K562 (cell line): ENCODE results near the gene NEUROD4. TPM values are rescaled to one million over a fixed set of nuclear protein-coding genes. Genes with fewer than 3 reads are reported as not detected.

ENCODE experiments used
- ATAC-seq: fragments of 200-7000 bp; cut with Tn5 transposase; 3 replicates; pipeline ENCODE4 v1.9.1; 2020; ENCODE audit warnings: moderate library complexity
- BruUV-seq: library from RNA; stranded (reverse); fragments of 400-500 nt; replicated peaks from 2 replicates; lab custom pipeline; 2021; lab: Mats Ljungman, UMichigan
- CTCF ChIA-PET: fragments of 300-600 bp; formaldehyde crosslinking; extraction: SDS; loops from one replicate; lab custom pipeline; 2021; ENCODE audit warnings: low intra/inter-chr PET ratio; lab: Yijun Ruan, JAX
- POLR2A ChIA-PET: fragments of 300-600, 350-650 bp; sonication (Branson Sonifier 250); formaldehyde crosslinking; extraction: SDS; loops from one replicate; lab custom pipeline; 2021; ENCODE audit warnings: antibody characterized with exemption, inconsistent platforms; lab: Yijun Ruan, JAX
- DNase-seq, 4 experiments: peaks; one replicate each; pipeline versions ENCODE4 v3.0.0 to v3.0.0-alpha.2; 2011 to 2018; ENCODE audit warnings: low spot score in 3 of 4, mixed read lengths in 3 of 4; ENCODE audit errors: extremely low read depth in 1 of 4
- FAIRE-seq: peaks from 2 replicates; lab custom pipeline; 2011; peaks lifted over from hg19 to GRCh38; lab: Jason Lieb, UNC
- H2AFZ ChIP-seq: 2 replicates; pipeline ENCODE4 v1.6.0; 2011; ENCODE audit warnings: low read depth, low read length, control low read depth, inconsistent platforms
- H3K27ac ChIP-seq: fragments of 200-600 bp; 3 replicates; pipeline ENCODE4 v1.8.0; 2011; ENCODE audit warnings: low read depth, mild to moderate bottlenecking, control low read depth, inconsistent platforms, low read length, moderate library complexity, mixed read lengths; ENCODE audit errors: extremely low read depth
- H3K27me3 ChIP-seq, 2 experiments: fragments of 300-600 bp in 1 of 2; 2 replicates in 1 of 2; 3 replicates in 1 of 2; pipeline versions ENCODE4 v1.6.0 to v1.8.0; 2011; ENCODE audit warnings: inconsistent platforms in 2 of 2, low read length in 2 of 2, mild to moderate bottlenecking in 1 of 2, mixed read lengths in 1 of 2, moderate library complexity in 1 of 2; ENCODE audit not compliant: control insufficient read depth in 2 of 2, insufficient read depth in 2 of 2
- H3K36me3 ChIP-seq: fragments of 300-600 bp; 3 replicates; pipeline ENCODE4 v1.8.0; 2011; ENCODE audit warnings: mild to moderate bottlenecking, low read length, inconsistent platforms; ENCODE audit not compliant: control insufficient read depth, insufficient read depth
- H3K4me1 ChIP-seq, 2 experiments: fragments of 200-600 bp in 1 of 2; replicated peaks in 1 of 2; 2 replicates in 1 of 2; 3 replicates in 1 of 2; pipeline versions ENCODE4 v1.5.1 to v1.8.0; 2011; ENCODE audit warnings: inconsistent platforms in 2 of 2, low read length in 2 of 2, mild to moderate bottlenecking in 1 of 2, mixed read lengths in 1 of 2, moderate library complexity in 1 of 2; ENCODE audit not compliant: control insufficient read depth in 2 of 2, insufficient read depth in 2 of 2
- H3K4me2 ChIP-seq: 2 replicates; pipeline ENCODE4 v1.6.1; 2011; ENCODE audit warnings: low read length, control low read depth, inconsistent platforms, mixed read lengths; ENCODE audit not compliant: insufficient read depth
- H3K4me3 ChIP-seq: fragments of 200-600 bp; sonication (generic), shearing (Covaris generic); 2 replicates; pipeline ENCODE4 v1.5.1; 2016; ENCODE audit warnings: control low read depth, inconsistent platforms
- H3K79me2 ChIP-seq: fragments of 200-600 bp; 3 replicates; pipeline ENCODE4 v1.8.0; 2011; ENCODE audit warnings: low read length, inconsistent platforms; ENCODE audit not compliant: control insufficient read depth, insufficient read depth
- H3K9ac ChIP-seq, 2 experiments: 2 replicates each; pipeline versions ENCODE4 v1.6.0 to v1.6.1; 2011; ENCODE audit warnings: low read depth in 2 of 2, low read length in 2 of 2, control low read depth in 1 of 2, inconsistent platforms in 1 of 2, mild to moderate bottlenecking in 1 of 2, mixed read lengths in 1 of 2; ENCODE audit not compliant: insufficient read depth in 1 of 2
- H3K9me1 ChIP-seq: one replicate; pipeline ENCODE4 v1.6.0; 2011; ENCODE audit warnings: inconsistent platforms, mild to moderate bottlenecking, low read length, moderate library complexity; ENCODE audit not compliant: control insufficient read depth, insufficient read depth
- H3K9me3 ChIP-seq: replicated peaks from 2 replicates; pipeline ENCODE4 v1.5.1; 2011; ENCODE audit warnings: low read depth, low read length, inconsistent platforms; ENCODE audit not compliant: control insufficient read depth, insufficient read depth
- H4K20me1 ChIP-seq: replicated peaks from 2 replicates; pipeline ENCODE4 v1.6.1; 2011; ENCODE audit warnings: low read length, inconsistent platforms, mixed read lengths; ENCODE audit not compliant: control insufficient read depth, insufficient read depth
- HMGN3 ChIP-seq: IDR thresholded peaks from 2 replicates; pipeline ENCODE4 v1.6.1; 2011; ENCODE audit warnings: borderline replicate concordance, low read depth, mild to moderate bottlenecking, mixed read lengths, low read length; ENCODE audit not compliant: insufficient read length; ENCODE audit errors: extremely low read depth
- KAT7 ChIP-seq: sonication (generic); formaldehyde crosslinking; IDR thresholded peaks from 2 replicates; pipeline ENCODE4 v1.8.0; 2022; ENCODE audit warnings: missing genetic modification reagents, mild to moderate bottlenecking, borderline replicate concordance
- KLF16 ChIP-seq: IDR thresholded peaks from 2 replicates; pipeline ENCODE4 v1.6.1; 2016; ENCODE audit warnings: antibody characterized with exemption
- MGA ChIP-seq: fragments of 450-650 bp; IDR thresholded peaks from 2 replicates; pipeline ENCODE4 v1.6.1; 2016; ENCODE audit warnings: mild to moderate bottlenecking, moderate library complexity
- NCOA6 ChIP-seq: fragments of 450-650 bp; IDR thresholded peaks from 2 replicates; pipeline ENCODE4 v1.6.1; 2017; ENCODE audit warnings: mild to moderate bottlenecking
- TFAP4 ChIP-seq: sonication (generic); formaldehyde crosslinking; IDR thresholded peaks from 2 replicates; pipeline ENCODE4 v1.8.0; 2022; ENCODE audit warnings: missing genetic modification reagents, mild to moderate bottlenecking, moderate library complexity, borderline replicate concordance
- WGBS: fragments of 100-300 bp; shearing (Covaris generic); methylation state at CpG from one replicate; pipeline ENCODE4 v1.1.6; 2016; ENCODE audit warnings: low coverage, mixed read lengths; ENCODE audit not compliant: insufficient coverage; ENCODE audit errors: missing lambda C conversion rate; 5-methylcytosine and 5-hydroxymethylcytosine counted together
- in situ Hi-C: fragments of 300-500 bp; cut with MboI; formaldehyde crosslinking; loops from 4 replicates; pipeline ENCODE4 v1.15.0; 2018; ENCODE audit warnings: inconsistent platforms, mixed read lengths
- intact Hi-C: fragments of 100-400 bp; cut with micrococcal nuclease; formaldehyde crosslinking; loops from 2 replicates; pipeline ENCODE4 v1.14.2; 2022
- polyA plus RNA-seq, 8 experiments: library from polyadenylated mRNA; depleted of rRNA in 4 of 8; stranded (reverse) in 5 of 8; unstranded in 3 of 8; fragments of >200 nt; fragmentation: Nextera tagmentation in 2 of 8; fragmentation: Illumina TruSeq in 1 of 8; extraction: Ambion mirVana in 2 of 8; extraction: Trizol in 1 of 8; gene quantifications; 2 replicates each; pipeline versions ENCODE4 v1.2.1 to v1.2.3, GENCODE V29; 2011 to 2014; ENCODE audit warnings: inconsistent platforms in 1 of 8, missing spikeins in 1 of 8
- total RNA-seq, 7 experiments: library from RNA; depleted of rRNA in 6 of 7; stranded (reverse); fragments of >200 nt in 6 of 7; fragmentation: Illumina TruSeq in 2 of 7; extraction: Trizol in 2 of 7; gene quantifications; 2 replicates each; pipeline versions ENCODE4 v1.2.1 to v1.2.3, GENCODE V29; 2011 to 2021; ENCODE audit warnings: low replicate concordance in 1 of 7

NEUROD4 gene
- total and polyA plus RNA-seq, 9 of the 15 experiments (the other 6 are each of a cell fraction or from before 2014, with no cell fraction given): not detected

- TF ChIP-seq KLF16: no peak
- no peak for TF ChIP-seq TFAP4 (CRISPR knock-in tag)
- no peak for TF ChIP-seq KAT7 (CRISPR knock-in tag)
- no peak for TF ChIP-seq NCOA6
These were observed 28.4 kb upstream of the NEUROD4 start (continued) for GRCh38 chr12:54991161-54991990.

DNA sequence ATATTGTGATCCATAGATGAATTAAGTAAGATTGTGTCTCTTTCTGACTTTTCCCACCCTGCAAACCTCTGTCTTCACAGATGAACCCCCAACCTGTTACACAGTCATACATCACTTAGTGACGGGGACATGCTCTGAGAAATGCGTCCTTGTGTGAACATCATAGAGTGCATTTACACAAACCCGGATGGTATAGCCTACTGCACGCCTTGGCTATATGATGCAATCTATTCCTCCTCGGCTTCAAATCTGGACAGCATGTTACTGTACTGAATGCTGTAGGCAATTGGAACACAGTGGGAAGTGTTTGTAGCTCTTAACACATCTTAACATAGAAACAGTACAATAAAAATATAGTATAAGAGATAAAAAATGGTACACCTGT is 27.8 kb upstream of the NEUROD4 start:
- Histone ChIP-seq H2AFZ (no peak overlapping the region), H3K4me2 (no peak overlapping the region), H3K9me1 (no peaks in the 10 kb centered on the region), H3K27ac (no peak overlapping the region), H3K9ac (no peak overlapping the region), H3K27me3 (0 out of 5 replicates have a peak, but pooled peaks cover 0 to 4% of the 10 kb centered on the region in 2 experiments), H3K4me3 (no peak overlapping the region), H3K79me2 (no peaks in the 10 kb centered on the region), H3K36me3 (no peaks in the 10 kb centered on the region), H3K4me1 (peaks cover 5 to 28% of the 10 kb centered on the region in 2 experiments), H3K9me3 (no peaks in the 10 kb centered on the region), H4K20me1 (no peaks in the 10 kb centered on the region)
- ATAC-seq (no peak), FAIRE-seq (no peak), DNase-seq (no peak)
- ChIA-PET POLR2A (no interaction called here), CTCF (interaction anchor here (5.2 kb wide), 1 partner anchor 79 kb away, joined by 97 read pairs; no protein-coding TSS in a partner anchor)
- in situ Hi-C loops (loop anchor here (5.0 to 10.0 kb wide), 2 partner anchors 70 to 153 kb away; no protein-coding TSS in a partner anchor), intact Hi-C loops (loop anchor here (2.0 kb wide), 1 partner anchor 627 kb away; no protein-coding TSS in a partner anchor)
- no TSS peak for BruUV-seq
- WGBS: 58% methylated on average over 5 of the region's 5 CpGs
- TF ChIP-seq MGA: no peak
- TF ChIP-seq HMGN3: no peak
